H1 (cell line): Measurements from ENCODE around the gene ZMIZ1.

ENCODE experiments used
- RAD21 ChIP-seq, 2 experiments: IDR thresholded peaks in 1 of 2; conservative IDR thresholded peaks in 1 of 2; 2 replicates each; pipeline ENCODE4 v1.6.1; 2011; ENCODE audit warnings: low read depth in 2 of 2, low read length in 2 of 2, improper control_type of control experiment in 1 of 2, inconsistent platforms in 1 of 2, mild to moderate bottlenecking in 1 of 2, moderate library complexity in 1 of 2
- RXRA ChIP-seq: IDR thresholded peaks from 2 replicates; pipeline ENCODE4 v1.6.1; 2011; ENCODE audit warnings: low read depth, mild to moderate bottlenecking, low read length, moderate library complexity; ENCODE audit not compliant: insufficient read depth
- SIN3A ChIP-seq, 2 experiments: IDR thresholded peaks in 1 of 2; conservative IDR thresholded peaks in 1 of 2; 2 replicates each; pipeline ENCODE4 v1.6.1; 2011 to 2012; ENCODE audit warnings: low read length in 2 of 2, improper control_type of control experiment in 1 of 2, low read depth in 1 of 2, mild to moderate bottlenecking in 1 of 2
- SP4 ChIP-seq: IDR thresholded peaks from 2 replicates; pipeline ENCODE4 v1.6.1; 2012; ENCODE audit warnings: low read length, inconsistent platforms
- TF ChIP-seq, protein P1 (sequence below): IDR thresholded peaks from 2 replicates; pipeline ENCODE4 v1.6.1; 2012; ENCODE audit warnings: low read length, inconsistent platforms
- TF ChIP-seq, protein P2 (sequence below), 3 experiments: IDR thresholded peaks; 1 replicate in 2 of 3; 2 replicates in 1 of 3; pipeline versions ENCODE4 v1.5.1 to v1.6.1; 2011; ENCODE audit warnings: low read length in 3 of 3, mild to moderate bottlenecking in 3 of 3, inconsistent platforms in 2 of 3, low read depth in 1 of 3, moderate library complexity in 1 of 3; ENCODE audit not compliant: insufficient read depth in 1 of 3; ENCODE audit errors: control extremely low read depth in 1 of 3
- TF ChIP-seq, protein P3 (sequence below): IDR thresholded peaks from 2 replicates; pipeline ENCODE4 v1.6.1; 2011; ENCODE audit warnings: low read depth, mild to moderate bottlenecking, low read length; ENCODE audit not compliant: insufficient read depth
- TF ChIP-seq, protein P4 (sequence below): IDR thresholded peaks from 2 replicates; pipeline ENCODE4 v1.6.1; 2012; ENCODE audit warnings: inconsistent platforms

DNA sequence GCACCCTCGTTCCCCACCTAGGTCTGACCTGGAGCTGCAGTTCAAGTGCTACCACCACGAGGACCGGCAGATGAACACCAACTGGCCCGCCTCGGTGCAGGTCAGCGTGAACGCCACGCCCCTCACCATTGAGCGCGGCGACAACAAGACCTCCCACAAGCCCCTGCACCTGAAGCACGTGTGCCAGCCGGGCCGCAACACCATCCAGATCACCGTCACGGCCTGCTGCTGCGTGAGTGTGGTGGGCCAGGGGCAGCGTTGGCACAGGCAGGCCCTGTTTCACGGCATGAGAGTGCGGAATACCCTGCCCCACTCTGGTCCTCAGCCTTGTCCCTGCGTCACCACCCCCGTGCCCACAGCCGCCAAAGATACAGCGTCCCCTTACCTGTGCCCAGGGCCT is 231.9 kb downstream of the ZMIZ1 start:
- TF ChIP-seq, protein P1, sequence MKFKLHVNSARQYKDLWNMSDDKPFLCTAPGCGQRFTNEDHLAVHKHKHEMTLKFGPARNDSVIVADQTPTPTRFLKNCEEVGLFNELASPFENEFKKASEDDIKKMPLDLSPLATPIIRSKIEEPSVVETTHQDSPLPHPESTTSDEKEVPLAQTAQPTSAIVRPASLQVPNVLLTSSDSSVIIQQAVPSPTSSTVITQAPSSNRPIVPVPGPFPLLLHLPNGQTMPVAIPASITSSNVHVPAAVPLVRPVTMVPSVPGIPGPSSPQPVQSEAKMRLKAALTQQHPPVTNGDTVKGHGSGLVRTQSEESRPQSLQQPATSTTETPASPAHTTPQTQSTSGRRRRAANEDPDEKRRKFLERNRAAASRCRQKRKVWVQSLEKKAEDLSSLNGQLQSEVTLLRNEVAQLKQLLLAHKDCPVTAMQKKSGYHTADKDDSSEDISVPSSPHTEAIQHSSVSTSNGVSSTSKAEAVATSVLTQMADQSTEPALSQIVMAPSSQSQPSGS = no peak
- TF ChIP-seq, protein P2, sequence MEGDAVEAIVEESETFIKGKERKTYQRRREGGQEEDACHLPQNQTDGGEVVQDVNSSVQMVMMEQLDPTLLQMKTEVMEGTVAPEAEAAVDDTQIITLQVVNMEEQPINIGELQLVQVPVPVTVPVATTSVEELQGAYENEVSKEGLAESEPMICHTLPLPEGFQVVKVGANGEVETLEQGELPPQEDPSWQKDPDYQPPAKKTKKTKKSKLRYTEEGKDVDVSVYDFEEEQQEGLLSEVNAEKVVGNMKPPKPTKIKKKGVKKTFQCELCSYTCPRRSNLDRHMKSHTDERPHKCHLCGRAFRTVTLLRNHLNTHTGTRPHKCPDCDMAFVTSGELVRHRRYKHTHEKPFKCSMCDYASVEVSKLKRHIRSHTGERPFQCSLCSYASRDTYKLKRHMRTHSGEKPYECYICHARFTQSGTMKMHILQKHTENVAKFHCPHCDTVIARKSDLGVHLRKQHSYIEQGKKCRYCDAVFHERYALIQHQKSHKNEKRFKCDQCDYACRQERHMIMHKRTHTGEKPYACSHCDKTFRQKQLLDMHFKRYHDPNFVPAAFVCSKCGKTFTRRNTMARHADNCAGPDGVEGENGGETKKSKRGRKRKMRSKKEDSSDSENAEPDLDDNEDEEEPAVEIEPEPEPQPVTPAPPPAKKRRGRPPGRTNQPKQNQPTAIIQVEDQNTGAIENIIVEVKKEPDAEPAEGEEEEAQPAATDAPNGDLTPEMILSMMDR (IDR thresholded peaks at IDR 0.05; ENCODE audit: control extremely low read depth in 1 of 3, insufficient read depth in 1 of 3, low read depth in 1 of 3, low read length in 3 of 3) = no peak
- TF ChIP-seq SIN3A (conservative IDR thresholded peaks at IDR 0.05 in 1 of 2, IDR thresholded peaks at IDR 0.05 in 1 of 2; ENCODE audit: low read depth in 1 of 2, low read length in 2 of 2) (no peak), SP4 (no peak), RXRA (no peak), RAD21 (IDR thresholded peaks at IDR 0.05 in 1 of 2, conservative IDR thresholded peaks at IDR 0.05 in 1 of 2; ENCODE audit: low read depth in 2 of 2, low read length in 2 of 2) (no peak)
- TF ChIP-seq, protein P3, sequence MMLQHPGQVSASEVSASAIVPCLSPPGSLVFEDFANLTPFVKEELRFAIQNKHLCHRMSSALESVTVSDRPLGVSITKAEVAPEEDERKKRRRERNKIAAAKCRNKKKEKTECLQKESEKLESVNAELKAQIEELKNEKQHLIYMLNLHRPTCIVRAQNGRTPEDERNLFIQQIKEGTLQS = no peak
- TF ChIP-seq, protein P4, sequence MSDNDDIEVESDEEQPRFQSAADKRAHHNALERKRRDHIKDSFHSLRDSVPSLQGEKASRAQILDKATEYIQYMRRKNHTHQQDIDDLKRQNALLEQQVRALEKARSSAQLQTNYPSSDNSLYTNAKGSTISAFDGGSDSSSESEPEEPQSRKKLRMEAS = no peak
